Stimulated activated CD4-positive, alpha-beta T cell treated with anti-CD3 and anti-CD28 coated beads, Interleukin-2, amount 100 ng/mL, for 48 hours (primary cell): ENCODE data around the gene GPRIN1.
A peak's percentile ranks its signal among the peaks of the same experiment; 100 is the strongest.

Experiments
- DNase-seq, 2 donors: peaks; one replicate each; pipeline ENCODE4 v3.0.0-alpha.2; 2020

GPRIN1 gene

GRCh38 chr5:176642675-176643490 is 32.9 kb upstream of the GPRIN1 start:
- no peak for DNase-seq

GRCh38 chr5:176640616-176641015 is 30.7 kb upstream of the GPRIN1 start:
- no peak for DNase-seq

- DNase-seq, result no peak
Measured at GRCh38 chr5:176639981-176640380, 30.0 kb upstream of the GPRIN1 start.

- DNase-seq, result no peak
Measured at GRCh38 chr5:176639208-176639607, 29.3 kb upstream of the GPRIN1 start.

- DNase-seq, result no peak
Measured at GRCh38 chr5:176638437-176638836, 28.5 kb upstream of the GPRIN1 start.

GRCh38 chr5:176637556-176637955 is 27.6 kb upstream of the GPRIN1 start:
- DNase-seq, result no peak

GRCh38 chr5:176636426-176636825 is 26.5 kb upstream of the GPRIN1 start:
- DNase-seq, result no peak

GRCh38 chr5:176633598-176633997 is 23.6 kb upstream of the GPRIN1 start:
- DNase-seq, result no peak

GRCh38 chr5:176632745-176633144 is 22.8 kb upstream of the GPRIN1 start:
- no peak for DNase-seq

GRCh38 chr5:176631383-176632200 is 21.6 kb upstream of the GPRIN1 start:
- no peak for DNase-seq

- DNase-seq, result no peak
Measured at GRCh38 chr5:176630681-176631222, 20.8 kb upstream of the GPRIN1 start.

- DNase-seq, result peak in 1 of 2 donors; percentile 54
Measured at GRCh38 chr5:176629853-176630680, 20.1 kb upstream of the GPRIN1 start, which contains the start of the genes EIF4E1B and SNCB. EIF4E1B (plus strand) TSS chr5:176630675; CDS start chr5:176642788, 12,113 bp downstream. SNCB (minus strand) TSS chr5:176630534; CDS start chr5:176629654, 880 bp downstream.

- DNase-seq, result no peak
Measured at GRCh38 chr5:176629317-176629852, 19.4 kb upstream of the GPRIN1 start.

GRCh38 chr5:176628406-176629228 is 18.7 kb upstream of the GPRIN1 start:
- DNase-seq, result no peak

- no peak for DNase-seq
Measured at GRCh38 chr5:176627582-176627981, 17.6 kb upstream of the GPRIN1 start.

GRCh38 chr5:176626876-176627236 is 16.9 kb upstream of the GPRIN1 start:
- no peak for DNase-seq

GRCh38 chr5:176625966-176626875 is 16.3 kb upstream of the GPRIN1 start:
- no peak for DNase-seq

- DNase-seq, result no peak
Measured at GRCh38 chr5:176625512-176625911, 15.6 kb upstream of the GPRIN1 start.

GRCh38 chr5:176624938-176625337 is 15.0 kb upstream of the GPRIN1 start:
- DNase-seq, result no peak

GRCh38 chr5:176624142-176624541 is 14.2 kb upstream of the GPRIN1 start:
- DNase-seq, result no peak
